CD14-positive monocyte (primary cell): ENCODE measurements around the gene CHST11. TPM values are rescaled to one million over a fixed set of nuclear protein-coding genes. Genes with fewer than 3 reads are reported as not detected.

Experiments
- DNase-seq, 3 donors: peaks; one replicate each; pipeline ENCODE4 v3.0.0-alpha.2; 2011 to 2022
- H2AFZ ChIP-seq: 2 replicates; pipeline ENCODE4 v1.6.0; 2012; ENCODE audit warnings: mild to moderate bottlenecking, low read depth, low read length, inconsistent platforms; ENCODE audit not compliant: insufficient read depth, poor library complexity, severe bottlenecking
- H3K27ac ChIP-seq, 2 donors: 1 replicate in 1 of 2; 2 replicates in 1 of 2; pipeline ENCODE4 v1.5.1; 2012 to 2013; ENCODE audit warnings: low read length in 2 of 2, control low read depth in 1 of 2, inconsistent platforms in 1 of 2, low read depth in 1 of 2, mild to moderate bottlenecking in 1 of 2
- H3K27me3 ChIP-seq, 2 donors: one replicate each; pipeline versions ENCODE4 v1.6.0 to v1.6.1; 2011 to 2013; ENCODE audit warnings: low read length in 2 of 2; ENCODE audit not compliant: control insufficient read depth in 2 of 2, insufficient read depth in 2 of 2
- H3K36me3 ChIP-seq, 2 donors: replicated peaks in 1 of 2; 1 replicate in 1 of 2; 2 replicates in 1 of 2; pipeline versions ENCODE4 v1.5.1 to v1.6.1; 2012 to 2013; ENCODE audit warnings: low read length in 2 of 2, control low read depth in 1 of 2, inconsistent platforms in 1 of 2, mild to moderate bottlenecking in 1 of 2; ENCODE audit not compliant: insufficient read depth in 2 of 2, control insufficient read depth in 1 of 2
- H3K4me1 ChIP-seq, 2 donors: 1 replicate in 1 of 2; 2 replicates in 1 of 2; pipeline versions ENCODE4 v1.5.1 to v1.6.1; 2012 to 2013; ENCODE audit warnings: low read length in 2 of 2, control low read depth in 1 of 2, inconsistent platforms in 1 of 2, mild to moderate bottlenecking in 1 of 2, moderate library complexity in 1 of 2; ENCODE audit not compliant: insufficient read depth in 2 of 2, control insufficient read depth in 1 of 2
- H3K4me2 ChIP-seq: replicated peaks from 2 replicates; pipeline ENCODE3; 2012; ENCODE audit warnings: low read length, moderate library complexity, mild to moderate bottlenecking; ENCODE audit not compliant: poor library complexity, severe bottlenecking; ENCODE audit errors: extremely low read depth
- H3K4me3 ChIP-seq, 3 experiments: fragments of 200-600 bp in 1 of 3; sonication (generic) in 1 of 3; replicated peaks in 1 of 3; 1 replicate in 2 of 3; 2 replicates in 1 of 3; pipeline ENCODE4 v1.5.1; 2011 to 2013; ENCODE audit warnings: low read length in 3 of 3, mild to moderate bottlenecking in 3 of 3, control low read depth in 2 of 3, low read depth in 2 of 3, inconsistent platforms in 1 of 3, moderate library complexity in 1 of 3
- H3K79me2 ChIP-seq: 2 replicates; pipeline ENCODE4 v1.6.0; 2012; ENCODE audit warnings: mild to moderate bottlenecking, control low read depth, inconsistent platforms, low read length, moderate library complexity; ENCODE audit not compliant: insufficient read depth
- H3K9ac ChIP-seq: 2 replicates; pipeline ENCODE4 v1.6.0; 2017; ENCODE audit warnings: low read length, mild to moderate bottlenecking; ENCODE audit not compliant: insufficient read depth, poor library complexity, severe bottlenecking
- H3K9me3 ChIP-seq, 2 donors: replicated peaks in 1 of 2; 1 replicate in 1 of 2; 2 replicates in 1 of 2; pipeline versions ENCODE4 v1.5.1 to v1.6.1; 2012 to 2013; ENCODE audit warnings: low read length in 2 of 2, control low read depth in 1 of 2; ENCODE audit not compliant: control insufficient read depth in 1 of 2, insufficient read depth in 1 of 2
- H4K20me1 ChIP-seq: 2 replicates; pipeline ENCODE4 v1.6.0; 2012; ENCODE audit warnings: mild to moderate bottlenecking, low read length, control low read depth, moderate library complexity; ENCODE audit not compliant: insufficient read depth
- H3K27ac Mint-ChIP-seq, 7 donors: one replicate each; pipeline ENCODE4 v1.8.0; 2020; ENCODE audit warnings: mild to moderate bottlenecking in 7 of 7, mixed read lengths in 7 of 7, moderate library complexity in 6 of 7, inconsistent platforms in 2 of 7
- H3K27me3 Mint-ChIP-seq, 3 donors: one replicate each; pipeline ENCODE4 v1.8.0; 2021 to 2022; ENCODE audit warnings: low read depth in 3 of 3, mild to moderate bottlenecking in 3 of 3, mixed read lengths in 3 of 3, moderate library complexity in 3 of 3, inconsistent platforms in 1 of 3
- H3K36me3 Mint-ChIP-seq, 2 donors: one replicate each; pipeline ENCODE4 v1.8.0; 2020; ENCODE audit warnings: mixed read lengths in 2 of 2, inconsistent platforms in 1 of 2, mild to moderate bottlenecking in 1 of 2
- H3K4me1 Mint-ChIP-seq: one replicate; pipeline ENCODE4 v1.8.0; 2020; ENCODE audit warnings: mild to moderate bottlenecking, mixed read lengths
- H3K4me3 Mint-ChIP-seq, 2 donors: one replicate each; pipeline ENCODE4 v1.8.0; 2020; ENCODE audit warnings: mild to moderate bottlenecking in 2 of 2, mixed read lengths in 2 of 2, moderate library complexity in 1 of 2
- H3K9me3 Mint-ChIP-seq, 7 donors: one replicate each; pipeline ENCODE4 v1.8.0; 2020 to 2022; ENCODE audit warnings: mixed read lengths in 7 of 7, mild to moderate bottlenecking in 6 of 7, moderate library complexity in 6 of 7, inconsistent platforms in 2 of 7
- CTCF ChIP-seq: fragments of 200-600 bp; IDR thresholded peaks from one replicate; pipeline ENCODE4 v1.8.0; 2022; ENCODE audit warnings: antibody characterized with exemption, mild to moderate bottlenecking
- WGBS: methylation state at CpG from one replicate; pipeline ENCODE4 v1.1.5; 2013; ENCODE audit warnings: missing lambda C conversion rate; ENCODE audit not compliant: insufficient coverage; 5-methylcytosine and 5-hydroxymethylcytosine counted together
- intact Hi-C, 2 donors: fragments of 100-400 bp; cut with micrococcal nuclease; formaldehyde crosslinking; loops; one replicate each; pipeline versions ENCODE4 v1.15.0 to v1.15.1; 2023
- polyA plus RNA-seq, 3 donors: library from polyadenylated mRNA; depleted of rRNA in 1 of 3; unstranded in 2 of 3; stranded (reverse) in 1 of 3; fragments of 300-500 nt in 2 of 3; fragments of >200 nt in 1 of 3; fragmentation: Illumina TruSeq in 2 of 3; gene quantifications; 1 replicate in 2 of 3; 2 replicates in 1 of 3; pipeline ENCODE4 v1.2.3, GENCODE V29; 2012 to 2021

CHST11 gene
- polyA plus RNA-seq, 3 donors, result 44.4 to 66.6 (median 48.4) TPM

GRCh38 chr12:104534857-104535248, 78.1 kb downstream of the CHST11 start:
- peaks cover 0 to 3% (median 0%) of the 10 kb centered on the region in 3 donors for H3K27me3 Mint-ChIP-seq
- no peaks in the 10 kb centered on the region for H3K9me3 ChIP-seq
- no peaks in the 10 kb centered on the region for H3K27me3 ChIP-seq
- no peak for TF ChIP-seq CTCF
- no peak overlapping the region for H3K9ac ChIP-seq
- H3K4me3 Mint-ChIP-seq, result no peak overlapping the region
- peaks cover 100% of the 10 kb centered on the region for H3K79me2 ChIP-seq
- no peak for DNase-seq
- H2AFZ ChIP-seq, result no peak overlapping the region
- peaks cover 33 to 40% of the 10 kb centered on the region in 2 donors for H3K36me3 Mint-ChIP-seq
- WGBS, result 83% methylated on average over 1 of the region's 3 CpGs
- no peak overlapping the region for H3K4me3 ChIP-seq
- H3K4me1 Mint-ChIP-seq, result peaks cover 49% of the 10 kb centered on the region
- peaks cover 100% of the 10 kb centered on the region for H4K20me1 ChIP-seq
- no peaks in the 10 kb centered on the region for H3K9me3 Mint-ChIP-seq
- H3K4me2 ChIP-seq, result no peak overlapping the region
- H3K27ac ChIP-seq, result no peak overlapping the region
- peaks cover 20 to 24% of the 10 kb centered on the region in 2 donors for H3K4me1 ChIP-seq
- peak overlapping the region in 1 of 7 donors; percentile 54 for H3K27ac Mint-ChIP-seq
- intact Hi-C loops, result no loop called here
- peaks cover 0 to 16% of the 10 kb centered on the region in 2 donors for H3K36me3 ChIP-seq

GRCh38 chr12:104535369-104535768, 78.6 kb downstream of the CHST11 start:
- Histone ChIP-seq H3K9ac (no peak overlapping the region), H3K9me3 (no peaks in the 10 kb centered on the region), H3K4me1 (peaks cover 20 to 24% of the 10 kb centered on the region in 2 donors), H3K4me3 (no peak overlapping the region), H3K79me2 (peaks cover 100% of the 10 kb centered on the region), H3K36me3 (peaks cover 0 to 16% of the 10 kb centered on the region in 2 donors), H3K27me3 (no peaks in the 10 kb centered on the region), H3K4me2 (no peak overlapping the region), H2AFZ (no peak overlapping the region), H4K20me1 (peaks cover 100% of the 10 kb centered on the region), H3K27ac (no peak overlapping the region)
- peaks cover 33 to 38% of the 10 kb centered on the region in 2 donors for H3K36me3 Mint-ChIP-seq
- no CpG with 5 or more reads among the region's 3 CpGs for WGBS
- intact Hi-C loops, result no loop called here
- peak overlapping the region in 1 of 7 donors; percentile 35 for H3K27ac Mint-ChIP-seq
- peaks cover 0 to 2% (median 0%) of the 10 kb centered on the region in 3 donors for H3K27me3 Mint-ChIP-seq
- TF ChIP-seq CTCF, result no peak
- no peaks in the 10 kb centered on the region for H3K9me3 Mint-ChIP-seq
- peaks cover 47% of the 10 kb centered on the region for H3K4me1 Mint-ChIP-seq
- no peak for DNase-seq
- H3K4me3 Mint-ChIP-seq, result no peak overlapping the region
